OCI-LY7 (cell line): ENCODE results near the gene NREP. TPM values are rescaled to one million over a fixed set of nuclear protein-coding genes. Genes with fewer than 3 reads are reported as not detected.

Experiments
- BruUV-seq: library from RNA; stranded (reverse); fragments of 400-500 nt; replicated peaks from 2 replicates; lab custom pipeline; 2021; lab: Mats Ljungman, UMichigan
- CTCF ChIA-PET: fragments of 300-600 bp; sonication (Branson Sonifier 250); formaldehyde crosslinking; loops from one replicate; lab custom pipeline; 2022; ENCODE audit warnings: antibody characterized with exemption; ENCODE audit not compliant: unreplicated experiment; lab: Charles Lee
- POLR2A ChIA-PET: fragments of 300-600 bp; sonication (Branson Sonifier 250); formaldehyde crosslinking; loops from one replicate; lab custom pipeline; 2022; ENCODE audit warnings: antibody characterized with exemption; lab: Charles Lee
- DNase-seq: peaks from one replicate; pipeline ENCODE4 v3.0.0-alpha.2; 2015; ENCODE audit warnings: low spot score
- H2AFZ ChIP-seq: fragments of 200-600 bp; sonication (generic), shearing (Covaris generic); 2 replicates; pipeline ENCODE4 v1.6.1; 2014; ENCODE audit warnings: mild to moderate bottlenecking, antibody characterized with exemption, low read length, moderate library complexity
- H3K27ac ChIP-seq: fragments of 200-600 bp; sonication (generic); 2 replicates; pipeline ENCODE4 v1.5.1; 2014; ENCODE audit warnings: mixed run types, low read depth, mild to moderate bottlenecking, moderate library complexity, low read length, inconsistent platforms; ENCODE audit not compliant: poor library complexity, severe bottlenecking
- H3K36me3 ChIP-seq: fragments of 200-600 bp; sonication (generic); 2 replicates; pipeline ENCODE4 v1.6.1; 2014; ENCODE audit warnings: mild to moderate bottlenecking, antibody characterized with exemption, low read length, moderate library complexity, mixed read lengths; ENCODE audit not compliant: insufficient read depth
- H3K4me1 ChIP-seq: fragments of 200-600 bp; sonication (generic); 2 replicates; pipeline ENCODE4 v1.5.1; 2014; ENCODE audit warnings: mild to moderate bottlenecking, low read length; ENCODE audit not compliant: insufficient read depth, poor library complexity, severe bottlenecking
- H3K4me2 ChIP-seq: fragments of 200-600 bp; sonication (generic); 2 replicates; pipeline ENCODE4 v1.6.1; 2014; ENCODE audit warnings: mild to moderate bottlenecking, low read length
- H3K4me3 ChIP-seq: fragments of 200-600 bp; sonication (generic); 2 replicates; pipeline ENCODE4 v1.5.1; 2014; ENCODE audit warnings: mild to moderate bottlenecking, low read depth, low read length; ENCODE audit not compliant: poor library complexity, severe bottlenecking
- H3K79me2 ChIP-seq: fragments of 200-600 bp; sonication (generic); 2 replicates; pipeline ENCODE4 v1.6.1; 2016; ENCODE audit warnings: low read depth, mild to moderate bottlenecking, low read length, moderate library complexity, mixed read lengths; ENCODE audit not compliant: insufficient read depth
- H3K9me2 ChIP-seq: fragments of 200-600 bp; sonication (generic); 2 replicates; pipeline ENCODE4 v1.6.1; 2016; ENCODE audit warnings: mild to moderate bottlenecking, low read length, mixed read lengths; ENCODE audit not compliant: insufficient read depth
- H3K9me3 ChIP-seq: fragments of 200-600 bp; sonication (generic); 2 replicates; pipeline ENCODE4 v1.6.1; 2014; ENCODE audit warnings: mild to moderate bottlenecking, mixed run types, low read length, mixed read lengths
- H4K20me1 ChIP-seq: fragments of 200-600 bp; sonication (generic); 2 replicates; pipeline ENCODE4 v1.6.1; 2014; ENCODE audit warnings: mild to moderate bottlenecking, antibody characterized with exemption, low read length, moderate library complexity, mixed read lengths; ENCODE audit not compliant: insufficient read depth
- EZH2phosphoT487 ChIP-seq: fragments of 200-600 bp; sonication (generic); IDR thresholded peaks from 2 replicates; pipeline ENCODE4 v1.6.1; 2018; ENCODE audit warnings: low read depth, borderline replicate concordance, mild to moderate bottlenecking, mixed run types, antibody characterized with exemption, low read length, moderate library complexity, mixed read lengths
- intact Hi-C: fragments of 100-400 bp; cut with micrococcal nuclease; formaldehyde crosslinking; loops from one replicate; pipeline ENCODE4 v1.10.0; 2022; ENCODE audit not compliant: unreplicated experiment
- total RNA-seq, 2 experiments: library from RNA; depleted of rRNA in 1 of 2; stranded (reverse); fragments of >200 nt in 1 of 2; shearing (Covaris generic) in 1 of 2; gene quantifications; 2 replicates each; pipeline ENCODE4 v1.2.3, GENCODE V29; 2014 to 2022
- TF ChIP-seq, protein P1 (sequence below): fragments of 200-600 bp; sonication (generic); conservative IDR thresholded peaks from 2 replicates; pipeline ENCODE4 v1.5.1; 2014; ENCODE audit warnings: mild to moderate bottlenecking, antibody characterized with exemption, low read length, moderate library complexity, mixed read lengths

NREP gene
- total RNA-seq, 2 experiments from 2014 or later: 40.0 to 100 TPM

DNA sequence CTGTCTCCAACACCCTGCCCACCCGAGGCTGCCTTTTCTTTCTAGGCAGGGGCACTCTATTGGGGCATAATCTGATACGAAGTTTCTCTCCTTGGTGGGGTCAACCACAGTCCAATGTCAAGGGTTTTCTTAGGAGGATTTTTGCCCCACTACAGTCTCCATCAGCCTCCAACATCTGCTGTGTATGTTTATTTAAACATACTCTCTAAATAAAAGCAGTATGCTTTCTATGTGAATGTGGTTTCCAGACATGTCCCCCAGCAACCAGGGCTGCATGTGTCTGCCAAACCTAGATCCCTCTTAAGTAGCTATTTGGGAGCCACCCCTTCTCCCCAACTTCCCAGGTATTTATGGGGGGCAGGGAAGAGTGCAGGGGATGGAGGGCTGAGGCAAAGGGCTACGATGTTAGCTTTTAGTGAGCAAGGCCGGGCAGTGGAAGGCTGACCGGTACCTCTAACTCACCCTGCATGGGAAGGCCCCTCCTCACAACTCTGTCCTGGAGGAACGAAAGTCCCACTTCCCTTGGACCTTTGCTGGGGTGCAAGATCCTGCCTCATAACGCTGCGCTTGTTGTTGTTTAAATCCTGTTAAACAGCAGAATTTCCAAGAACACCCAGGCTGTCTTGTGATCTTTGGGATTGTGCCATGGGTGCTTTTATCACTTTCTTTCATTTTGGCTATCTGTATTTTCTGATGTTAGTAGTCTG, 75.4 kb downstream of the NREP start:
- no peak overlapping the region for H3K4me3 ChIP-seq
- no peak overlapping the region for H3K27ac ChIP-seq
- no peaks in the 10 kb centered on the region for H3K9me2 ChIP-seq
- no peaks in the 10 kb centered on the region for H3K36me3 ChIP-seq
- no TSS peak for BruUV-seq
- no peaks in the 10 kb centered on the region; the same call in 1 of the 2 replicates for H3K9me3 ChIP-seq
- no peak overlapping the region for H2AFZ ChIP-seq
- DNase-seq: no peak
- TF ChIP-seq, protein P1, sequence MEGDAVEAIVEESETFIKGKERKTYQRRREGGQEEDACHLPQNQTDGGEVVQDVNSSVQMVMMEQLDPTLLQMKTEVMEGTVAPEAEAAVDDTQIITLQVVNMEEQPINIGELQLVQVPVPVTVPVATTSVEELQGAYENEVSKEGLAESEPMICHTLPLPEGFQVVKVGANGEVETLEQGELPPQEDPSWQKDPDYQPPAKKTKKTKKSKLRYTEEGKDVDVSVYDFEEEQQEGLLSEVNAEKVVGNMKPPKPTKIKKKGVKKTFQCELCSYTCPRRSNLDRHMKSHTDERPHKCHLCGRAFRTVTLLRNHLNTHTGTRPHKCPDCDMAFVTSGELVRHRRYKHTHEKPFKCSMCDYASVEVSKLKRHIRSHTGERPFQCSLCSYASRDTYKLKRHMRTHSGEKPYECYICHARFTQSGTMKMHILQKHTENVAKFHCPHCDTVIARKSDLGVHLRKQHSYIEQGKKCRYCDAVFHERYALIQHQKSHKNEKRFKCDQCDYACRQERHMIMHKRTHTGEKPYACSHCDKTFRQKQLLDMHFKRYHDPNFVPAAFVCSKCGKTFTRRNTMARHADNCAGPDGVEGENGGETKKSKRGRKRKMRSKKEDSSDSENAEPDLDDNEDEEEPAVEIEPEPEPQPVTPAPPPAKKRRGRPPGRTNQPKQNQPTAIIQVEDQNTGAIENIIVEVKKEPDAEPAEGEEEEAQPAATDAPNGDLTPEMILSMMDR: no peak
- TF ChIP-seq EZH2phosphoT487: no peak
- peaks cover 6% of the 10 kb centered on the region for H3K4me1 ChIP-seq
- no peak overlapping the region for H3K4me2 ChIP-seq
- H4K20me1 ChIP-seq: no peaks in the 10 kb centered on the region
- POLR2A ChIA-PET: interaction anchor here (1.4 kb wide), 1 partner anchor 12 kb away, joined by 6 read pairs; no protein-coding TSS in a partner anchor
- CTCF ChIA-PET: no interaction called here
- intact Hi-C loops: no loop called here
- no peaks in the 10 kb centered on the region for H3K79me2 ChIP-seq

DNA sequence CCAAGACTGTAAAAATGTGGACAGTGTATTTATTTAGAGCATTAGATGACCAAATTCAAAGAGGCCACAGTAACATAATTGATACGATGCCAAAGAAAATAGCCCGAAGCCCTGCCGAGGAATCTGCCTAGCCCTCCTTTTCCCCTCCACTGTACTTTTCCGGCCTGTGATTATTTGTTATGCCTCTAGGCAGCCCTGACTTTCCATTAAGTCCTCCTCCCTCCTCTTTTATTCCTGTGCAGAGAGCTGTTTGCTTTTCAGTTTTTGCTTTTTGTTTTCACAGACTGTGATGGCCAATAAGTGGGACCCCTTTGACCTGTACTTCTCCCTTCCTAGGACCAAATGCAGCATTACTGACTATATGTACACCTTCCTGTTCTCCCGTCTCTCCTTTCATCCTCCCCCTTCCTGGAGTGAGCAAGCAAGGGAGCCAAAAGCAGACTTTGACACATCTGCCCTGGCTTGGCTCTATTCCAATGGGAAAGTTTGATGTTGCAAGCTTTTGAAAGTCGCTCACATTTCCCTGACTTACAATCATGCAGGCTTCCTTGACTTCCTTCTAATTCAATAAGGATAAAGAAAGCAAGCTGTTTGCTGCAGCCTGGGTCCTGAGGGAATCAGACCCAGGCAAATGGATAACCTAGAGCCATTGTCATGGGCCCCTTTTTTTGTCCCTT, 76.1 kb downstream of the NREP start:
- no peak overlapping the region for H3K4me2 ChIP-seq
- DNase-seq: no peak
- intact Hi-C loops: no loop called here
- CTCF ChIA-PET: no interaction called here
- H2AFZ ChIP-seq: no peak overlapping the region
- H3K4me1 ChIP-seq: peaks cover 6% of the 10 kb centered on the region
- no peaks in the 10 kb centered on the region for H3K9me3 ChIP-seq
- no peaks in the 10 kb centered on the region for H3K36me3 ChIP-seq
- no peak overlapping the region for H3K4me3 ChIP-seq
- POLR2A ChIA-PET: interaction anchor here (1.4 kb wide), 1 partner anchor 13 kb away, joined by 6 read pairs; no protein-coding TSS in a partner anchor
- BruUV-seq: no TSS peak
- no peaks in the 10 kb centered on the region for H3K79me2 ChIP-seq
- no peak overlapping the region for H3K27ac ChIP-seq
- no peaks in the 10 kb centered on the region for H3K9me2 ChIP-seq
- TF ChIP-seq, protein P1: no peak
- TF ChIP-seq EZH2phosphoT487: no peak
- no peaks in the 10 kb centered on the region for H4K20me1 ChIP-seq

DNA sequence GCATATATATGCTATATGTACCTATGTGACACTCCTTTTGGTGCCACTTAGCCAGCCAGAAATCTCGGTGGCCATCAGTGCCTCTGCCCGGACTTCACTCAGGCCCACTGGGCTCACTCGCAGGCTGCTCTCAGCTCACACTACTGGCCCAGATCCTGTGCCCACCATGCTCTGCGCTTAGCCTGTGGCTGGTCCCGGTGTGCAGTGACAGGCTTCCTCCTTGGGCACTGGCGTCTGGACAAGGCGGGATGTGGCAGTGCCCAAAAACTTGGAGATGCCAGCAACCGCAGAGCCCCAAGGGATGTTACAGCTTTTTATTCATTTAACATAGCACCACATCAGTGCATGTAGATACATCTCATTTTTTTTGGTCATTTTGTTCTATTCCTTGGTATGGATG, 77.4 kb downstream of the NREP start:
- POLR2A ChIA-PET: no interaction called here
- Histone ChIP-seq H3K4me2 (no peak overlapping the region), H3K79me2 (no peaks in the 10 kb centered on the region), H3K36me3 (no peaks in the 10 kb centered on the region), H3K9me3 (no peaks in the 10 kb centered on the region), H3K4me1 (peaks cover 3% of the 10 kb centered on the region), H3K27ac (no peak overlapping the region), H3K4me3 (no peak overlapping the region), H3K9me2 (no peaks in the 10 kb centered on the region), H2AFZ (no peak overlapping the region), H4K20me1 (no peaks in the 10 kb centered on the region)
- intact Hi-C loops: no loop called here
- BruUV-seq: no TSS peak
- no peak for DNase-seq
- CTCF ChIA-PET: no interaction called here
- TF ChIP-seq, protein P1: no peak
- TF ChIP-seq EZH2phosphoT487: no peak
